ENCODE measurements around the gene RNF214.

Gene RNF214

GRCh38 chr11:117187799-117188481, 44.5 kb upstream of the RNF214 start:
- no peak for DNase-seq (ENCODE audit: extremely low read depth, low read depth)
- no peak for TF ChIP-seq CTCF (IDR thresholded peaks at IDR 0.05; ENCODE audit: low read depth, low read length)

- no peak for TF ChIP-seq CTCF (IDR thresholded peaks at IDR 0.05; ENCODE audit: low read depth, low read length)
- DNase-seq (ENCODE audit: extremely low read depth, low read depth), result no peak
Measured at GRCh38 chr11:117188620-117189081, 43.8 kb upstream of the RNF214 start.

GRCh38 chr11:117189191-117189940, 43.1 kb upstream of the RNF214 start:
- TF ChIP-seq CTCF (IDR thresholded peaks at IDR 0.05; ENCODE audit: low read depth, low read length), result no peak
- DNase-seq (ENCODE audit: extremely low read depth, low read depth), result no peak

GRCh38 chr11:117189941-117190544, 42.4 kb upstream of the RNF214 start:
- no peak for TF ChIP-seq CTCF (IDR thresholded peaks at IDR 0.05; ENCODE audit: low read depth, low read length)
- DNase-seq (ENCODE audit: extremely low read depth, low read depth), result no peak

GRCh38 chr11:117191680-117192400, 40.6 kb upstream of the RNF214 start:
- no peak for DNase-seq (ENCODE audit: extremely low read depth, low read depth)
- no peak for TF ChIP-seq CTCF (IDR thresholded peaks at IDR 0.05; ENCODE audit: low read depth, low read length)

- DNase-seq (ENCODE audit: extremely low read depth, low read depth), result no peak
Measured at GRCh38 chr11:117192401-117192875, 40.0 kb upstream of the RNF214 start.

More at GRCh38 chr11:117192401-117192875, 40.0 kb upstream of the RNF214 start:
- TF ChIP-seq CTCF (IDR thresholded peaks at IDR 0.05; ENCODE audit: low read depth, low read length), result no peak
